ENCODE measurements around the gene ENKD1. TPM values are rescaled to one million over a fixed set of nuclear protein-coding genes. Genes with fewer than 3 reads are reported as not detected.

Gene ENKD1
- total RNA-seq, 1 donor from 2014 or later = 9.6 TPM

GRCh38 chr16:67685388-67686112, 19.0 kb upstream of the ENKD1 start:
- H3K4me1 ChIP-seq = peaks cover 23% of the 10 kb centered on the region
- DNase-seq = no peak
- intact Hi-C loops (cut with micrococcal nuclease) = no loop called here
- H3K4me3 ChIP-seq = no peak overlapping the region
- H3K27me3 ChIP-seq (ENCODE audit: low read depth) = no peaks in the 10 kb centered on the region
- peak overlapping the region; percentile 79 for H3K27ac ChIP-seq (replicated peaks)
- H3K36me3 ChIP-seq = peaks cover 11% of the 10 kb centered on the region
- TF ChIP-seq CTCF (IDR thresholded peaks at IDR 0.05; ENCODE audit: borderline replicate concordance) = no peak
- H3K9me3 ChIP-seq (replicated peaks) = no peaks in the 10 kb centered on the region

- Histone ChIP-seq H3K27me3 (ENCODE audit: low read depth) (no peaks in the 10 kb centered on the region), H3K27ac (replicated peaks) (peak overlapping the region; percentile 79), H3K9me3 (replicated peaks) (no peaks in the 10 kb centered on the region), H3K36me3 (peaks cover 16% of the 10 kb centered on the region), H3K4me1 (peaks cover 23% of the 10 kb centered on the region), H3K4me3 (no peak overlapping the region)
- DNase-seq = no peak
- TF ChIP-seq CTCF (IDR thresholded peaks at IDR 0.05; ENCODE audit: borderline replicate concordance) = no peak
- intact Hi-C loops (cut with micrococcal nuclease) = no loop called here
Observed at GRCh38 chr16:67683767-67684166, 17.2 kb upstream of the ENKD1 start.

GRCh38 chr16:67679935-67680897, 13.7 kb upstream of the ENKD1 start:
- Histone ChIP-seq H3K27ac (replicated peaks) (no peak overlapping the region), H3K9me3 (replicated peaks) (no peaks in the 10 kb centered on the region), H3K27me3 (ENCODE audit: low read depth) (no peaks in the 10 kb centered on the region), H3K36me3 (peaks cover 12% of the 10 kb centered on the region), H3K4me1 (peaks cover 18% of the 10 kb centered on the region), H3K4me3 (no peak overlapping the region)
- intact Hi-C loops (cut with micrococcal nuclease) = loop anchor here (10.0 kb wide), 1 partner anchor 125 kb away; the partner anchor contains the start of genes RANBP10 and TSNAXIP1
- no peak for DNase-seq
- no peak for TF ChIP-seq CTCF (IDR thresholded peaks at IDR 0.05; ENCODE audit: borderline replicate concordance)

GRCh38 chr16:67678354-67679023, 11.9 kb upstream of the ENKD1 start:
- no peak for TF ChIP-seq CTCF (IDR thresholded peaks at IDR 0.05; ENCODE audit: borderline replicate concordance)
- peaks cover 18% of the 10 kb centered on the region for H3K4me1 ChIP-seq
- intact Hi-C loops (cut with micrococcal nuclease) = loop anchor here (10.0 kb wide), 1 partner anchor 126 kb away; the partner anchor contains the start of genes RANBP10 and TSNAXIP1
- no peaks in the 10 kb centered on the region for H3K27me3 ChIP-seq (ENCODE audit: low read depth)
- no peak overlapping the region for H3K27ac ChIP-seq (replicated peaks)
- DNase-seq = no peak
- no peak overlapping the region for H3K4me3 ChIP-seq
- H3K9me3 ChIP-seq (replicated peaks) = no peaks in the 10 kb centered on the region
- peaks cover 5% of the 10 kb centered on the region for H3K36me3 ChIP-seq

- DNase-seq = no peak
- no peak for TF ChIP-seq CTCF (IDR thresholded peaks at IDR 0.05; ENCODE audit: borderline replicate concordance)
- Histone ChIP-seq H3K4me1 (peaks cover 26% of the 10 kb centered on the region), H3K27ac (replicated peaks) (no peak overlapping the region), H3K4me3 (no peak overlapping the region), H3K27me3 (ENCODE audit: low read depth) (no peaks in the 10 kb centered on the region), H3K9me3 (replicated peaks) (no peaks in the 10 kb centered on the region), H3K36me3 (peaks cover 5% of the 10 kb centered on the region)
- intact Hi-C loops (cut with micrococcal nuclease) = loop anchor here (10.0 kb wide), 1 partner anchor 127 kb away; the partner anchor contains the start of genes RANBP10 and TSNAXIP1
Observed at GRCh38 chr16:67677712-67678111, 11.2 kb upstream of the ENKD1 start.

Measured in left ventricle myocardium inferior (tissue), 1 donor.